IMR-90 (cell line): ENCODE results near the gene CD34. TPM values are rescaled to one million over a fixed set of nuclear protein-coding genes. Genes with fewer than 3 reads are reported as not detected.

ENCODE experiments used
- ATAC-seq: fragments of 200-7000 bp; cut with Tn5 transposase; 2 replicates; pipeline ENCODE4 v1.9.1; 2020; ENCODE audit warnings: low read depth, mild to moderate bottlenecking, moderate library complexity
- BruUV-seq: library from RNA; stranded (reverse); fragments of 400-500 nt; replicated peaks from 2 replicates; lab custom pipeline; 2021; lab: Mats Ljungman, UMichigan
- CTCF ChIA-PET: fragments of 300-600 bp; formaldehyde crosslinking; extraction: SDS; loops from one replicate; lab custom pipeline; 2021; ENCODE audit warnings: antibody characterized with exemption; lab: Yijun Ruan, JAX
- POLR2A ChIA-PET: fragments of 300-600 bp; sonication (Branson Sonifier 250); formaldehyde crosslinking; loops from one replicate; lab custom pipeline; 2022; ENCODE audit warnings: antibody characterized with exemption; ENCODE audit not compliant: unreplicated experiment; lab: Charles Lee
- DNase-seq: peaks from one replicate; pipeline ENCODE4 v3.0.0; 2013
- H2AFZ ChIP-seq: replicated peaks from 2 replicates; pipeline ENCODE3; 2013; ENCODE audit warnings: low read length, mild to moderate bottlenecking; ENCODE audit not compliant: poor library complexity
- H2AK5ac ChIP-seq: 2 replicates; pipeline ENCODE4 v1.6.1; 2013; ENCODE audit warnings: low read depth, low read length, inconsistent platforms
- H2AK9ac ChIP-seq: replicated peaks from 2 replicates; pipeline ENCODE3; 2013; ENCODE audit warnings: mild to moderate bottlenecking, low read depth, low read length, moderate library complexity; ENCODE audit not compliant: poor library complexity
- H2BK120ac ChIP-seq: 2 replicates; pipeline ENCODE4 v1.6.1; 2013; ENCODE audit warnings: low read depth, low read length, inconsistent platforms
- H2BK15ac ChIP-seq: 3 replicates; pipeline ENCODE4 v1.6.1; 2013; ENCODE audit warnings: low read depth, low read length, inconsistent platforms
- H2BK20ac ChIP-seq: 2 replicates; pipeline ENCODE4 v1.6.1; 2013; ENCODE audit warnings: low read depth, mild to moderate bottlenecking, inconsistent platforms, low read length, moderate library complexity
- H2BK5ac ChIP-seq: 2 replicates; pipeline ENCODE4 v1.6.1; 2013; ENCODE audit warnings: mild to moderate bottlenecking, low read depth, low read length, inconsistent platforms; ENCODE audit not compliant: poor library complexity, severe bottlenecking
- H3K14ac ChIP-seq: replicated peaks from 2 replicates; pipeline ENCODE4 v1.6.1; 2013; ENCODE audit warnings: low read depth, low read length, inconsistent platforms
- H3K18ac ChIP-seq: 2 replicates; pipeline ENCODE4 v1.6.1; 2013; ENCODE audit warnings: low read depth, low read length, control low read depth
- H3K23ac ChIP-seq: 2 replicates; pipeline ENCODE4 v1.6.1; 2013; ENCODE audit warnings: low read depth, low read length, inconsistent platforms
- H3K27ac ChIP-seq: 2 replicates; pipeline ENCODE4 v1.5.1; 2013; ENCODE audit warnings: mild to moderate bottlenecking, control low read depth, low read length; ENCODE audit not compliant: insufficient read depth
- H3K27me3 ChIP-seq: 2 replicates; pipeline ENCODE4 v1.6.1; 2013; ENCODE audit warnings: low read length; ENCODE audit not compliant: control insufficient read depth, insufficient read depth
- H3K36me3 ChIP-seq: 2 replicates; pipeline ENCODE4 v1.6.1; 2013; ENCODE audit warnings: low read length, mixed read lengths; ENCODE audit not compliant: control insufficient read depth, insufficient read depth
- H3K4ac ChIP-seq: 2 replicates; pipeline ENCODE4 v1.6.1; 2013; ENCODE audit warnings: low read depth, low read length, inconsistent platforms
- H3K4me1 ChIP-seq: 2 replicates; pipeline ENCODE4 v1.6.1; 2013; ENCODE audit warnings: low read length, mixed read lengths; ENCODE audit not compliant: control insufficient read depth, insufficient read depth
- H3K4me2 ChIP-seq: 2 replicates; pipeline ENCODE4 v1.6.1; 2013; ENCODE audit warnings: low read depth, mild to moderate bottlenecking, control low read depth, low read length, moderate library complexity
- H3K4me3 ChIP-seq: 2 replicates; pipeline ENCODE4 v1.5.1; 2013; ENCODE audit warnings: low read depth, mild to moderate bottlenecking, control low read depth, low read length, moderate library complexity; ENCODE audit not compliant: insufficient read depth
- H3K56ac ChIP-seq: 2 replicates; pipeline ENCODE4 v1.6.1; 2013; ENCODE audit warnings: low read length, inconsistent platforms; ENCODE audit not compliant: insufficient read depth; ENCODE audit errors: extremely low read depth
- H3K79me1 ChIP-seq, 2 experiments: 2 replicates each; pipeline ENCODE4 v1.6.1; 2013; ENCODE audit warnings: low read length in 2 of 2, inconsistent platforms in 1 of 2, low read depth in 1 of 2
- H3K9ac ChIP-seq: 2 replicates; pipeline ENCODE4 v1.6.1; 2013; ENCODE audit warnings: low read depth, low read length, control low read depth
- H3K9me1 ChIP-seq: 2 replicates; pipeline ENCODE4 v1.6.1; 2013; ENCODE audit warnings: low read length, inconsistent platforms; ENCODE audit not compliant: insufficient read depth
- H3K9me3 ChIP-seq: 2 replicates; pipeline ENCODE4 v1.6.1; 2013; ENCODE audit warnings: low read length; ENCODE audit not compliant: control insufficient read depth, insufficient read depth
- H4K20me1 ChIP-seq: 2 replicates; pipeline ENCODE4 v1.6.1; 2013; ENCODE audit warnings: low read length, inconsistent platforms; ENCODE audit not compliant: insufficient read depth
- H4K5ac ChIP-seq: 2 replicates; pipeline ENCODE4 v1.6.1; 2013; ENCODE audit warnings: mild to moderate bottlenecking, low read depth, low read length, control low read depth
- H4K8ac ChIP-seq, 2 experiments: 2 replicates each; pipeline ENCODE4 v1.6.1; 2013; ENCODE audit warnings: low read depth in 2 of 2, low read length in 2 of 2, control low read depth in 1 of 2, inconsistent platforms in 1 of 2
- H4K91ac ChIP-seq: 2 replicates; pipeline ENCODE4 v1.6.1; 2013; ENCODE audit warnings: low read depth, low read length, inconsistent platforms; ENCODE audit not compliant: insufficient read depth
- BHLHE40 ChIP-seq: fragments of 150-350 bp; IDR thresholded peaks from 2 replicates; pipeline ENCODE4 v1.6.1; 2016; ENCODE audit warnings: mild to moderate bottlenecking, low read depth, low read length
- CEBPB ChIP-seq: IDR thresholded peaks from 2 replicates; pipeline ENCODE4 v1.6.1; 2012; ENCODE audit warnings: low read depth, low read length, improper control_type of control experiment
- CHD1 ChIP-seq: IDR thresholded peaks from 2 replicates; pipeline ENCODE4 v1.6.1; 2012; ENCODE audit warnings: low read depth, low read length, improper control_type of control experiment
- CTCF ChIP-seq: conservative IDR thresholded peaks from 2 replicates; pipeline ENCODE4 v1.5.1; 2012; ENCODE audit warnings: mild to moderate bottlenecking, low read depth, low read length, improper control_type of control experiment
- FOS ChIP-seq: fragments of 150-350 bp; IDR thresholded peaks from 2 replicates; pipeline ENCODE4 v1.6.1; 2016; ENCODE audit warnings: low read depth, low read length
- MAFK ChIP-seq: IDR thresholded peaks from 2 replicates; pipeline ENCODE4 v1.6.1; 2012; ENCODE audit warnings: low read depth, low read length, improper control_type of control experiment
- MAZ ChIP-seq: IDR thresholded peaks from 2 replicates; pipeline ENCODE4 v1.6.1; 2012; ENCODE audit warnings: low read depth, mild to moderate bottlenecking, low read length, improper control_type of control experiment, moderate library complexity, borderline replicate concordance
- MXI1 ChIP-seq: IDR thresholded peaks from 2 replicates; pipeline ENCODE4 v1.6.1; 2012; ENCODE audit warnings: low read depth, mild to moderate bottlenecking, low read length, moderate library complexity, borderline replicate concordance
- NFE2L2 ChIP-seq: fragments of 150-350 bp; IDR thresholded peaks from 2 replicates; pipeline ENCODE4 v1.6.1; 2016; ENCODE audit warnings: low read depth, mild to moderate bottlenecking, low read length
- POLR2A ChIP-seq: IDR thresholded peaks from 2 replicates; pipeline ENCODE4 v1.6.1; 2012; ENCODE audit warnings: mild to moderate bottlenecking, low read depth, low read length
- RAD21 ChIP-seq: IDR thresholded peaks from 2 replicates; pipeline ENCODE4 v1.6.1; 2012; ENCODE audit warnings: low read length, improper control_type of control experiment
- RCOR1 ChIP-seq: IDR thresholded peaks from 2 replicates; pipeline ENCODE4 v1.6.1; 2012; ENCODE audit warnings: mild to moderate bottlenecking, low read length, improper control_type of control experiment; ENCODE audit not compliant: insufficient replicate concordance
- RFX5 ChIP-seq: IDR thresholded peaks from 2 replicates; pipeline ENCODE4 v1.8.0; 2012; ENCODE audit warnings: low read depth, mild to moderate bottlenecking, low read length, moderate library complexity
- SMC3 ChIP-seq: fragments of 150-350 bp; IDR thresholded peaks from 2 replicates; pipeline ENCODE4 v1.6.1; 2016; ENCODE audit warnings: low read depth, mild to moderate bottlenecking, antibody characterized with exemption, low read length, moderate library complexity
- WGBS, 2 experiments: methylation state at CpG; one replicate each; pipeline versions ENCODE4 v1.1.5 to v1.1.7; 2013; ENCODE audit warnings: missing lambda C conversion rate in 2 of 2; ENCODE audit not compliant: insufficient read length in 1 of 2; ENCODE audit errors: extremely low coverage in 2 of 2; 5-methylcytosine and 5-hydroxymethylcytosine counted together
- dilution Hi-C: fragments of 300-500 bp; cut with HindIII; formaldehyde crosslinking; loops from one replicate; pipeline ENCODE4 v1.14.3; 2018; ENCODE audit warnings: low sequenced_read_pairs; ENCODE audit not compliant: unreplicated experiment
- in situ Hi-C: fragments of 300-500 bp; cut with MboI; formaldehyde crosslinking; loops from 3 replicates; pipeline ENCODE4 v1.14.3; 2019; ENCODE audit warnings: low sequenced_read_pairs, inconsistent platforms, mixed read lengths
- intact Hi-C: fragments of 100-400 bp; cut with micrococcal nuclease; formaldehyde crosslinking; loops from 2 replicates; pipeline ENCODE4 v1.10.0; 2022
- polyA plus RNA-seq, 3 experiments: library from polyadenylated mRNA; depleted of rRNA; stranded (reverse); fragments of >200 nt; gene quantifications; 2 replicates each; pipeline ENCODE4 v1.2.3, GENCODE V29; 2012; ENCODE audit warnings: low replicate concordance in 1 of 3
- total RNA-seq: library from RNA; depleted of rRNA; stranded (reverse); fragments of >200 nt; gene quantifications from 2 replicates; pipeline ENCODE4 v1.2.3, GENCODE V29; 2012
- TF ChIP-seq, protein P1 (sequence below): fragments of 150-350 bp; IDR thresholded peaks from 2 replicates; pipeline ENCODE4 v1.6.1; 2016; ENCODE audit warnings: low read depth, mild to moderate bottlenecking, low read length, moderate library complexity, borderline replicate concordance
- TF ChIP-seq, protein P2 (sequence below): fragments of 150-350 bp; IDR thresholded peaks from 2 replicates; pipeline ENCODE4 v1.6.1; 2017; ENCODE audit warnings: mild to moderate bottlenecking, antibody characterized with exemption, low read length, low read depth

CD34 gene
- total and polyA plus RNA-seq, 2 of the 4 experiments (the other 2 are of a cell fraction), result 0.14 TPM; not detected in 1

- Histone ChIP-seq H2AFZ (no peak overlapping the region), H4K5ac (no peak overlapping the region)
- dilution Hi-C loops, result no loop called here
Observed at GRCh38 chr1:207923121-207923520, 12.2 kb upstream of the CD34 start.

More at GRCh38 chr1:207923121-207923520, 12.2 kb upstream of the CD34 start:
- WGBS, 2 experiments, result 69% methylated on average over 2 of the region's 5 CpGs; no CpG with 5 or more reads in 1 of the 2 experiments
- BruUV-seq, result no TSS peak
- Histone ChIP-seq H2AK9ac (no peak overlapping the region), H3K36me3 (no peaks in the 10 kb centered on the region), H2BK20ac (no peak overlapping the region), H3K27me3 (peaks cover 34% of the 10 kb centered on the region), H4K20me1 (no peaks in the 10 kb centered on the region), H2BK5ac (no peak overlapping the region), H3K23ac (no peak overlapping the region), H2AK5ac (no peak overlapping the region), H3K4ac (no peak overlapping the region), H3K27ac (no peak overlapping the region), H3K18ac (no peak overlapping the region), H3K4me3 (no peak overlapping the region), H3K4me1 (peaks cover 2% of the 10 kb centered on the region; the same call in 1 of the 2 replicates), H3K9me3 (no peaks in the 10 kb centered on the region), H4K8ac (no peak overlapping the region), H3K9me1 (no peaks in the 10 kb centered on the region), H3K9ac (no peak overlapping the region), H3K56ac (no peak overlapping the region), H3K4me2 (no peak overlapping the region), H3K14ac (no peak overlapping the region), H2BK15ac (no peak overlapping the region), H2BK120ac (no peak overlapping the region), H4K91ac (no peak overlapping the region), H3K79me1 (no peaks in the 10 kb centered on the region)
- DNase-seq (no peak), ATAC-seq (no peak)
- POLR2A ChIA-PET, result no interaction called here
- CTCF ChIA-PET, result no interaction called here
- TF ChIP-seq NFE2L2 (no peak), MXI1 (no peak), CTCF (no peak), SMC3 (no peak), CHD1 (no peak), BHLHE40 (no peak), CEBPB (no peak), RFX5 (no peak), FOS (no peak), RCOR1 (no peak), RAD21 (no peak), MAZ (no peak), POLR2A (no peak), MAFK (no peak)
- TF ChIP-seq, protein P1, sequence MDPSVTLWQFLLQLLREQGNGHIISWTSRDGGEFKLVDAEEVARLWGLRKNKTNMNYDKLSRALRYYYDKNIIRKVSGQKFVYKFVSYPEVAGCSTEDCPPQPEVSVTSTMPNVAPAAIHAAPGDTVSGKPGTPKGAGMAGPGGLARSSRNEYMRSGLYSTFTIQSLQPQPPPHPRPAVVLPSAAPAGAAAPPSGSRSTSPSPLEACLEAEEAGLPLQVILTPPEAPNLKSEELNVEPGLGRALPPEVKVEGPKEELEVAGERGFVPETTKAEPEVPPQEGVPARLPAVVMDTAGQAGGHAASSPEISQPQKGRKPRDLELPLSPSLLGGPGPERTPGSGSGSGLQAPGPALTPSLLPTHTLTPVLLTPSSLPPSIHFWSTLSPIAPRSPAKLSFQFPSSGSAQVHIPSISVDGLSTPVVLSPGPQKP, result no peak
- TF ChIP-seq, protein P2, sequence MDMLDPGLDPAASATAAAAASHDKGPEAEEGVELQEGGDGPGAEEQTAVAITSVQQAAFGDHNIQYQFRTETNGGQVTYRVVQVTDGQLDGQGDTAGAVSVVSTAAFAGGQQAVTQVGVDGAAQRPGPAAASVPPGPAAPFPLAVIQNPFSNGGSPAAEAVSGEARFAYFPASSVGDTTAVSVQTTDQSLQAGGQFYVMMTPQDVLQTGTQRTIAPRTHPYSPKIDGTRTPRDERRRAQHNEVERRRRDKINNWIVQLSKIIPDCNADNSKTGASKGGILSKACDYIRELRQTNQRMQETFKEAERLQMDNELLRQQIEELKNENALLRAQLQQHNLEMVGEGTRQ, result no peak
- in situ Hi-C loops, result no loop called here
- intact Hi-C loops, result no loop called here
